Activated CD4-positive, alpha-beta T cell treated with anti-CD3 and anti-CD28 coated beads, Interleukin-10, Interleukin-2, amounts not matched to agents 100 ng/mL and 50 ng/mL, durations not matched to agents 16 hours and 8 hours (primary cell): Measurements from ENCODE around the gene FNDC3B.

Experiments
- DNase-seq: peaks from one replicate; pipeline ENCODE4 v3.0.0-alpha.2; 2020

Gene FNDC3B

GRCh38 chr3:172380632-172381031, 341.3 kb downstream of the FNDC3B start:
- no peak for DNase-seq

- no peak for DNase-seq
These were observed 344.0 kb downstream of the FNDC3B start for GRCh38 chr3:172383306-172383796.

- DNase-seq: no peak
These were observed 345.5 kb downstream of the FNDC3B start for GRCh38 chr3:172384836-172385235.

DNA sequence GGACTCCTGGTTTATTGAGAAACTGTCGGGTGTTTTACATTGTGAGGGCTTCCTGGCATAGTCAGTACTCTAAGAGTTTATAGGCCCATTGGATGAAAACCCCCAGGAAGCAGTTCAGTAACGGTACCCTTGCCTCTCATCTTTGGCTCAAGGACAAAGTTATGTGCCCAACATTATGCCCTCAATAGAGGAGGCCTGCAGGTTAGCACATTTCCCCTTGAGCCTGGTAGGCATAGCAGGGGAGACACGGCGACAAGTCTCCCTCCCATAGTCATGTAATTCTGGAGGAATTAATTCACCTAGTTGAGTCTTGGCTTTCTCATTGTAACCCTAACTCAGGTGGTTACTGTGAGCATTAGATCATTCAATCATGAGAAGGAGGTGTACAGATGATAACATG, 348.4 kb downstream of the FNDC3B start:
- no peak for DNase-seq

- DNase-seq: no peak
These were observed 349.2 kb downstream of the FNDC3B start for GRCh38 chr3:172388412-172389078.

DNA sequence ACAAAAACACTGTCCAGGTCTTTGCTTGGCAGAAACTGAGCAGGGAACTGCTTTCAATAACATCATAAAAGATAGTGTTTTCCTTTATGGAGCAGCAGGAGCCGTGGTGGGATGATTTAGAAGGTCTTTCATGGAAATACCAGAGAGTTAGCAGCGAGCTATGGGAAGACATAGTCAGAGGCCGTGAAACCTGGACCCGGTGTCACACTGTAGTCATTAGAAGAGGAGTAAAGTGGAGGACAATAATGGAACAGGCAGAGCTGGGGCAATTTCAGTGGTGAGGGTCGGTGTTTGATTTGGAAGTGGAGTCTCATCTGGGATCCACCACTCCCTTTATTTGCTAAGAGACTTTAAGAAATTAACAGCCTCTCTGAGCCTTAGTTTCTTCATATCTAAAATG, 351.4 kb downstream of the FNDC3B start:
- no peak for DNase-seq

- no peak for DNase-seq
These were observed 352.4 kb downstream of the FNDC3B start for GRCh38 chr3:172391592-172392302.

DNA sequence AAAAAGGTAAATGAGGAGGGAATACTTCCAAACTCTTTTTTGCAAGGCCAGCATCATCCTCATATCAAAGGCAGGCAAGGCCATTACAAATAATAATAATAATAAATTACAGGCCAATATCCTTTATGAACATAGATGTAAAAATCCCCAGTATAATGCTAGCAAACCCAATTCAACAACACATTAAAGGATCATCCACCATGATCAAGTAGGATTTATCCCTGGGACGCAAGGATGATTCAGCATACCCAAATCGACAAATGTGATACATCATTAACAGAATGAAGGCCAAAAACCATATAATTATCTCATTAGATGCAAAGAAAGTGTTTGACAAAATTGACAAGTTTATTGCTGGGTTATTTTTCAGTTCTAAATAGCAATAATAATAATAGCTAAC, 355.3 kb downstream of the FNDC3B start:
- DNase-seq: no peak

- no peak for DNase-seq
These were observed 357.0 kb downstream of the FNDC3B start for GRCh38 chr3:172396400-172396799.

GRCh38 chr3:172397716-172398405, 358.5 kb downstream of the FNDC3B start:
- no peak for DNase-seq

GRCh38 chr3:172398484-172398883, 359.1 kb downstream of the FNDC3B start:
- DNase-seq: no peak

- DNase-seq: no peak
These were observed 362.7 kb downstream of the FNDC3B start for GRCh38 chr3:172402090-172402489.

DNA sequence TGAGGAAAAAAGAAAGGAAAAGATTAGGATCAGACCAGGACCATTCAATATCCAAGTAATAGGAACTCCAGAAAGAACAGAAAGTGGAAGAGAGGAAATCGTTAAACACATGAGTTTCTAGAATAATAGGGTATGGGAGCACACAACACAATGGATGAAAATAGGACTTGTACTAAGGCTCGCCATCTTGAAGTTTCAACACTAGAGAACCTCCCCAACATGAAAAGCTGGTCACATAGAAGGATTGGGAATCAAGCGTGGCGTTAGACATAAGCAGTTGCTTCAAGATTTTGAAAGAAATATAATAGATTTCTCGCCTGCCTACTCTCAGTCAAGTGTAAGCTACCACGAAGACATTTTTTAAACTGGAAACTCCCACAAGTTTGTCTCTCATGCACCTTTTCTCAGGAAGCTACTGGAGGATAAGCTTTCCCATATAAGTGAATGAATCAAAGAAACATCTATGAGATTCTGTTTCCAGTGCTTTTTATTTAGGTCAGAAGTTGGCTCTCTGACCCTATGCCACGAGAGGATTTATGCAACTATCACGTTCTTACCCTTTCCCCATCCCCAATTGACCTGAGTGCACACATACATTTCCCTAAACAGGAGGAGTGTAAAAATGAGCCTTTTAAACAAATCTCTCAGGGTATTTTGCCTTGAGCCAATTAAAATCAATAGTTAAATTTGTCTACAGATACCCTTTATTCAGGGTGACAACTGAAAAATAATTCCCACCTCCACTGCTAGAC, 363.7 kb downstream of the FNDC3B start:
- DNase-seq: no peak

DNA sequence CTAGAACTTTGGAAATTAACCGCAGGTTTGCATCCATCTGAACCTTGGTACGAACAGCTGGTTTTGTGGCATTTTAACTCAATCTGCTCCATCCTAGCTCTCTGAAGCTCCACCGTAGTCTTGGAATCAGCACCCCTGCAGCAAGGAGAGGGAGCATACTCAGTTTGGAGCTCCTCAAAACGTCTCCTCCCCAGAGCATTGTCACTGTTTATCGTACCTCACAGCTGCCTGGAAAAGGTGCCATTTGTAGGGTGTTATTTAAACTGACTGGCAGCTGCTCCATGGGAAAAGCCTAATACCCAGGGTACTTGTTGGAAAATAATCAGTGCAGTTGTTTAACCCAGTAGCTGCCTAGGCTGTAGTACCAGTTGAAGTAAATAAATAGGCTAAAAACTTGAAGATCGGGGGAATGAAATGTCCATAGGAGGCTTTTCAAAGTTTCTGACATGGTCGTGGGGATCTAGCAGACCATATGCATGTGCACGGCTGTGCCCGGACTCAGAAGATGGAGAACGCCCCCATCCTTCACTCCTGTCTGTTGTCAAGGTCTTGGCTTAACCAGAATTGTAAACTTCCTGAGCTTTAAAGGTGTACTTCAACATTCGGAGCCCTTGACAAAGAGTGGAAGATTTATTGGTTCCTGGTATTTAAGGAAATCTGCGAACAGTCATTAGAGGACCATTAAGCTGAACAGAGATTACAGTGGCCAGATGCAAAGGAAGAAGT, 365.0 kb downstream of the FNDC3B start:
- DNase-seq: no peak

DNA sequence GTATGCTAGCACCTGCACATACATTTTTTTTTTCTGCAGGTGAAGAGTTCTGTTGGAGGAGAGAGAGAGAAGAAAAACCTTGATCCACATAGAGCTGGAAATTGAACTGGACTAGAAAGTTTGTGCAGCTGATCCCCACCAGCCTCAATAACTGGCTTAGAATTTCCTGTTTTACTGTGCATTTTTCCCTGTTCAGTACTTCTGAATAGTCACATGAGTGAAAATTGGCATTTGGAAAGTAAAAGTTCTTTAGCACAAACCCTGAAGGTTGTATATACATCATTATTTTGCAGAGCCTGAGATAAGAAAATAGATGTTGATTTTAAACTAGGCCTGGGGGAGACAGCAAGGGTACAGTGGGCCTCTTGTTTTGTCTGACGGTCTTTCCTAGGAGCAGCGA, 366.5 kb downstream of the FNDC3B start:
- no peak for DNase-seq

DNA sequence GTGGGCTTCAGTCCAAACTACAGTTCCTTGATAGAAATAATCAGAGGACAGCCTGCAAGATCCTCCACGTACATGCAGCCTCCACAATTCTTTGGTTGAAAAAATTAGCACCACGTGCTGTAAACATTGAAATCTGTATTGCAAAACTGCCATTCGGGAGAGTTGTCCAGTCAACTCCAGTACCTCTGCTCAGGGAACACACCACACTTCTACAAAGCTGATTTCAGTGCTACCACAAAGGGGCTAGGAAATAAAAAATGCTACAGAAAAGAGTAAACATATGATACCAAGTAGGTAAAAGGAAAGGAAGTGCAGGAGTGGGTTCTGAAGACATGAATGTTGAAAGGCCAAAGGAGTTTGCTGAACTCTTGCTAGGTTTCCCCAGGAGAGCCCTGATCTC, 368.5 kb downstream of the FNDC3B start:
- DNase-seq: no peak

GRCh38 chr3:172410702-172411477, 371.5 kb downstream of the FNDC3B start:
- no peak for DNase-seq

DNA sequence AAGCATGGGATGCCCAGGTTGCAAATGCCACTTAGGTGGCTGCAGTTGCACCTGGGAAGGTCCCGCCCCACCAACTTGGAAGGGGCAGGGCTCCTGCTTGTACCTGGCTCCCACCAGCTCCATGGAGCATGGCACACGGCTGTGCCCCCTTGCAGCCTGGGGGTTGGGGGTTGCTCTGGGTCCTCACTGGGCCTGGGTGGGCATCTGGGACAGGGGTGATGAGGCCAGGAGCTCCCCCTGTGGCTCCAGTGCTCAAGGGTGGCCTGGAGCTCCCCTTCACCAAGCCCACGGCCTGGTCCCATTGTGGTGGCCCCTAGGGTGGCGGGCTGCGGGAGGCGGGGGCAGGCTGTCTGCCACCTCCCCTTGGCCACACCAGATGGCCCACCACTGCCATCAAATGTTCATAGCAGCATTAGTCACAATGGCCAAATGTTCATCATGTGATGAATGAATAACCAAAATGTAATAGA, 372.1 kb downstream of the FNDC3B start:
- DNase-seq: no peak

DNA sequence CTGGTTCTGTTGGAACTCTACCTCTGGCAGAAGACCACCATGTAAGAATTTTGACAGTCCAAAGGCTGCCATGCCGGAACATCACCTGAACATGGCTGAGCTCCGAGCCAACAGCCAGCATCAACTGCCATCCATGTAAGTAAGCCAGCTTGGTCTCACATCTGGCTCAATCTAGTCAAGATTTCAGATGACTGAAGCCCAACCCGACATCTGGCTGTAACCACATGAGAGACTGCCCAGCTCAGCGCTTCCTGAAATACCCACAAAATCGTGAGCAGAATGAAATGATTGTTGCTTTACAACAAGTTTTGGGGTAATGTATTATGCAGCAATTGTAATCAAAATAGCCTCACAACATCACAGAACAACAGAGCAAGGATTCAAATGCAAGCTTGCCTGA, 375.9 kb downstream of the FNDC3B start:
- no peak for DNase-seq

- no peak for DNase-seq
These were observed 398.3 kb downstream of the FNDC3B start for GRCh38 chr3:172437713-172438112.

GRCh38 chr3:172438186-172438585, 398.8 kb downstream of the FNDC3B start:
- DNase-seq: no peak

DNA sequence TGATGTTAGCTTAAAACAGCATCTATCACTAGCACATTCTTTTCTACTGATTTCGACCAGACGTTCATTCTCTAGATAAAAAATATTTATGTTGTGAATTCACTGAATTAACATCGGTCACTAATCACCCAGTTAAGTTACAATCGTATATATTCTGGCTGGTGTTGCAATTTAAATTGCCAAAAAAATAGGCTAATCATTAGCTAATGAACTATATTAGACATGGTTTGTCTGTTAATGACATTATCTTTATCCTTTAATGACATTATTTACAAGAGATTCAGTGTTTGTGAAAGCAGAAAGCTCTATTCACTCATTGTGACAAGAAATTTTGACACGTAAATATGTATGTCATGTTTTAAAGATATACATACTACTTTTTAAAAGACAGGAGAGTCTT, 402.2 kb downstream of the FNDC3B start:
- no peak for DNase-seq
